Endothelial cell of umbilical vein (primary cell): ENCODE data around the gene MED13. TPM values are rescaled to one million over a fixed set of nuclear protein-coding genes. Genes with fewer than 3 reads are reported as not detected.

ENCODE experiments used
- BruUV-seq: library from RNA; stranded (reverse); fragments of 400-500 nt; replicated peaks from 2 replicates; lab custom pipeline; 2021; lab: Mats Ljungman, UMichigan
- CTCF ChIA-PET: fragments of 300-600, 350-600 bp; sonication (Branson Sonifier 250); formaldehyde crosslinking; loops from one replicate; lab custom pipeline; 2021; ENCODE audit warnings: antibody characterized with exemption, inconsistent platforms; lab: Charles Lee
- POLR2A ChIA-PET: fragments of 300-600, 350-600 bp; sonication (Branson Sonifier 250); formaldehyde crosslinking; loops from one replicate; lab custom pipeline; 2021; ENCODE audit warnings: antibody characterized with exemption, inconsistent platforms; lab: Charles Lee
- DNase-seq: peaks from one replicate; pipeline ENCODE4 v3.0.0-alpha.2; 2011; ENCODE audit warnings: low read depth, low spot score
- FAIRE-seq: peaks from 2 replicates; lab custom pipeline; 2011; peaks lifted over from hg19 to GRCh38; lab: Jason Lieb, UNC
- H2AFZ ChIP-seq: 2 replicates; pipeline ENCODE4 v1.6.0; 2012; ENCODE audit warnings: low read depth, low read length, control low read depth, inconsistent platforms
- H3K27ac ChIP-seq: 2 replicates; pipeline ENCODE4 v1.5.1; 2011; ENCODE audit warnings: low read depth, mild to moderate bottlenecking, control low read depth, low read length, moderate library complexity; ENCODE audit not compliant: insufficient read depth
- H3K27me3 ChIP-seq, 2 experiments: 2 replicates each; pipeline versions ENCODE4 v1.6.0 to v1.6.1; 2011; ENCODE audit warnings: low read length in 2 of 2, mixed read lengths in 1 of 2; ENCODE audit not compliant: control insufficient read depth in 2 of 2, insufficient read depth in 2 of 2
- H3K36me3 ChIP-seq, 2 experiments: 2 replicates in 1 of 2; 3 replicates in 1 of 2; pipeline ENCODE4 v1.5.1; 2011; ENCODE audit warnings: low read length in 2 of 2, mild to moderate bottlenecking in 1 of 2, moderate library complexity in 1 of 2; ENCODE audit not compliant: control insufficient read depth in 2 of 2, insufficient read depth in 2 of 2; ENCODE audit errors: extremely low read depth in 1 of 2
- H3K4me1 ChIP-seq: 3 replicates; pipeline ENCODE4 v1.5.1; 2011; ENCODE audit warnings: mild to moderate bottlenecking, low read length; ENCODE audit not compliant: control insufficient read depth, insufficient read depth; ENCODE audit errors: extremely low read depth
- H3K4me2 ChIP-seq: 2 replicates; pipeline ENCODE4 v1.6.1; 2011; ENCODE audit warnings: low read length, control low read depth, mixed read lengths; ENCODE audit not compliant: insufficient read depth
- H3K4me3 ChIP-seq, 3 experiments: fragments of 200-600 bp in 1 of 3; sonication (generic), shearing (Covaris generic) in 1 of 3; replicated peaks in 1 of 3; 2 replicates each; pipeline ENCODE4 v1.5.1; 2011 to 2016; ENCODE audit warnings: control low read depth in 3 of 3, low read length in 3 of 3, mild to moderate bottlenecking in 2 of 3, inconsistent platforms in 1 of 3, low read depth in 1 of 3, moderate library complexity in 1 of 3; ENCODE audit not compliant: insufficient read depth in 1 of 3
- H3K79me2 ChIP-seq: 2 replicates; pipeline ENCODE4 v1.6.0; 2012; ENCODE audit warnings: low read length, inconsistent platforms; ENCODE audit not compliant: control insufficient read depth, insufficient read depth
- H3K9ac ChIP-seq: replicated peaks from 2 replicates; pipeline ENCODE3; 2011; ENCODE audit warnings: low read length, control low read depth; ENCODE audit not compliant: insufficient read depth; ENCODE audit errors: extremely low read depth
- H3K9me1 ChIP-seq: replicated peaks from 3 replicates; pipeline ENCODE4 v1.6.0; 2011; ENCODE audit warnings: mild to moderate bottlenecking, low read length; ENCODE audit not compliant: control insufficient read depth, insufficient read depth; ENCODE audit errors: extremely low read depth
- H3K9me3 ChIP-seq: replicated peaks from 2 replicates; pipeline ENCODE4 v1.5.1; 2012; ENCODE audit warnings: low read length, inconsistent platforms; ENCODE audit not compliant: control insufficient read depth, insufficient read depth
- H4K20me1 ChIP-seq: replicated peaks from 2 replicates; pipeline ENCODE3; 2011; ENCODE audit warnings: mild to moderate bottlenecking, low read length; ENCODE audit not compliant: control insufficient read depth, insufficient read depth; ENCODE audit errors: extremely low read depth
- CTCF ChIP-seq, 2 donors: IDR thresholded peaks; 1 replicate in 1 of 2; 2 replicates in 1 of 2; pipeline ENCODE4 v1.5.1; 2011; ENCODE audit warnings: low read length in 2 of 2, mild to moderate bottlenecking in 2 of 2, moderate library complexity in 2 of 2, control low read depth in 1 of 2, inconsistent platforms in 1 of 2, low read depth in 1 of 2; ENCODE audit not compliant: insufficient read depth in 1 of 2; ENCODE audit errors: extremely low read depth in 1 of 2
- EZH2 ChIP-seq: IDR thresholded peaks from 2 replicates; pipeline ENCODE4 v1.6.1; 2012; ENCODE audit warnings: borderline replicate concordance, low read depth, mild to moderate bottlenecking, moderate library complexity, low read length, inconsistent platforms; ENCODE audit not compliant: severe bottlenecking
- FOS ChIP-seq: IDR thresholded peaks from 2 replicates; pipeline ENCODE4 v1.6.1; 2011; ENCODE audit warnings: mild to moderate bottlenecking, low read length, moderate library complexity, borderline replicate concordance; ENCODE audit not compliant: insufficient read depth
- GATA2 ChIP-seq: IDR thresholded peaks from 2 replicates; pipeline ENCODE4 v1.7.0; 2011; ENCODE audit warnings: low read depth, mild to moderate bottlenecking, moderate library complexity, mixed read lengths, low read length; ENCODE audit not compliant: insufficient read length, insufficient read depth
- JUN ChIP-seq: IDR thresholded peaks from 2 replicates; pipeline ENCODE4 v1.6.1; 2011; ENCODE audit warnings: borderline replicate concordance, low read depth; ENCODE audit not compliant: insufficient read length, insufficient read depth
- MAX ChIP-seq: IDR thresholded peaks from 2 replicates; pipeline ENCODE4 v1.6.1; 2011; ENCODE audit not compliant: insufficient read depth, insufficient read length
- MYC ChIP-seq: IDR thresholded peaks from one replicate; pipeline ENCODE4 v1.6.1; 2011; ENCODE audit warnings: mild to moderate bottlenecking, low read depth, low read length
- POLR2A ChIP-seq: IDR thresholded peaks from 2 replicates; pipeline ENCODE4 v1.6.1; 2012; ENCODE audit warnings: low read depth, mild to moderate bottlenecking, control low read depth, low read length
- POLR2AphosphoS5 ChIP-seq: IDR thresholded peaks from 2 replicates; pipeline ENCODE4 v1.6.1; 2012; ENCODE audit warnings: low read depth, mild to moderate bottlenecking, control low read depth, low read length, moderate library complexity; ENCODE audit not compliant: insufficient read depth
- dilution Hi-C: fragments of 300-500 bp; cut with MboI; formaldehyde crosslinking; loops from one replicate; pipeline ENCODE4 v1.15.0; 2019; ENCODE audit warnings: low sequenced_read_pairs; ENCODE audit not compliant: extremely low pct_ligation_motif_present
- intact Hi-C: fragments of 100-400 bp; cut with micrococcal nuclease; formaldehyde crosslinking; loops from one replicate; pipeline ENCODE4 v1.10.0; 2022
- polyA plus RNA-seq, 4 experiments: library from polyadenylated mRNA; depleted of rRNA in 3 of 4; stranded (reverse) in 3 of 4; unstranded in 1 of 4; fragments of >200 nt; gene quantifications; 2 replicates each; pipeline versions ENCODE4 v1.2.1 to v1.2.3, GENCODE V29; 2011 to 2012; ENCODE audit warnings: missing spikeins in 1 of 4
- total RNA-seq: library from RNA; stranded (reverse); gene quantifications from 2 replicates; pipeline ENCODE4 v1.2.3, GENCODE V29; 2021

Gene MED13
- total and polyA plus RNA-seq, 2 donors (not counting 3 experiments of a cell fraction or from before 2014, with no cell fraction given): 11.6 to 49.6 TPM

DNA sequence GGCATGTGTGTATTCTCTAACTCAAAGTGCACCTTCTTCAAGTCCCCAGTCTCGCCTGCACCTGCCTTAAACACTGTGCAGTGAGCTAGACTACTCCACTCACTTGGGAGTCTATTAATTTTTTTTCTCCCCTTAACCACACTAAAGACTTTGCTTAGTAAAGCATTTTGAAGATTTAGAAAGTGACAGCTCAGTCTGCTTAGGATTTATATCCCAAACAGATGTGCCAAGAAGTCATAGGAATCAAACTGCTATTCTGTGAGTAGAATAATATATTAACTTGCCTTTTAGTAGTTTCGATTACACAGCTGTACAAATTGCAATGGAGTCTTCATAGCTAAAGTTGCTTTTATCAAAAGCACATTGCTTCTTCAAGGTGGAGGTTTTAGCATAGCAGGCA is 47.2 kb upstream of the MED13 start:
- no peak overlapping the region for H3K4me2 ChIP-seq
- H3K27me3 ChIP-seq: no peaks in the 10 kb centered on the region
- no peak overlapping the region for H3K27ac ChIP-seq
- no peaks in the 10 kb centered on the region for H3K9me3 ChIP-seq
- CTCF ChIA-PET: no interaction called here
- FAIRE-seq (no peak), DNase-seq (no peak)
- H3K79me2 ChIP-seq: no peaks in the 10 kb centered on the region
- TF ChIP-seq MAX (no peak), CTCF (IDR thresholded peaks at IDR 0.05; ENCODE audit: extremely low read depth in 1 of 2, insufficient read depth in 1 of 2, low read depth in 1 of 2, low read length in 2 of 2) (no peak), FOS (no peak), POLR2A (no peak), EZH2 (no peak), MYC (no peak), JUN (no peak), GATA2 (no peak), POLR2AphosphoS5 (no peak)
- POLR2A ChIA-PET: no interaction called here
- H3K9me1 ChIP-seq: no peaks in the 10 kb centered on the region
- no peak overlapping the region for H2AFZ ChIP-seq
- dilution Hi-C loops (no loop called here), intact Hi-C loops (no loop called here)
- no peaks in the 10 kb centered on the region for H4K20me1 ChIP-seq
- no peaks in the 10 kb centered on the region for H3K36me3 ChIP-seq
- no peak overlapping the region for H3K9ac ChIP-seq
- no peaks in the 10 kb centered on the region for H3K4me1 ChIP-seq
- no peak overlapping the region for H3K4me3 ChIP-seq
- BruUV-seq: no TSS peak
